ENCODE results near the gene HCRTR1. TPM values are rescaled to one million over a fixed set of nuclear protein-coding genes. Genes with fewer than 3 reads are reported as not detected.

HCRTR1 gene
- total and polyA plus RNA-seq, 4 experiments from 2014 or later, result not detected

DNA sequence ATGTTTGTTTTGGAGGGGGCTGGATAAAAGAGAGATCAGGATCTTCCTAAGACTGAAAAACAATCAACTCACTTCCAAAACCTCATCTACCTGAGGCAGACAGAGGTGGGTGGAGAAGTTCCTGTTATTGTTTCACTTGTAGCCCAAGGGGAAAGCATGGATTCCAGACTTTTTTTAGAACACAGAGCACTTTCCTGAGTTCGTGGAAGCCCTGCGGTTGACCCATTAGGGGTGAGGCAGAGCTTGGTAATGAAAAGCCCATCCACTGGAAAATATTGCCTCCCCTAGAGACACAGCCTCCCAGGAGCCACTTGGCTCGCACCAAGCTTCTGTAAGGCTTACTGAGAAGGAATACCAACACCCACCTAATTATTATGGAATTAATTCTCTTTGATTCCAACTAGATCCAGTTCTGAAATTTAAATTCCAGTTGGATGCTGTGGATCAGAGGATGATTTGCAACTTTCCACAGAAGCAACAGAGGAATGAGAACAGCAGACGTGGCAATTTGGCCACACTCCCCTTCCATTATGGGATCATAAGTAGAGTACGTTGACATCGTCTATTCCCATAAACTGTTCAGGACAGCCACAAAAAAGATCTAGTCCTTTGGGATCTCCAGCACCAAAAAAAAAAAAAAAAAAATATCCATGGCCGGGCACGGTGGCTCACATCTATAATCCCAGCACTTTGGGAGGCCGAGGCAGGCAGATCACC, 31.3 kb downstream of the HCRTR1 start:
- intact Hi-C loops (cut with micrococcal nuclease), result loop anchor here (10.0 kb wide), 1 partner anchor 1006 kb away; the partner anchor contains the start of genes RBBP4 and ZBTB8OS
- Histone ChIP-seq H3K9me3 (ENCODE audit: control insufficient read depth in 1 of 2, low read length in 2 of 2) (no peaks in the 10 kb centered on the region), H3K4me3 (ENCODE audit: low read length in 2 of 2) (no peak overlapping the region), H3K27me3 (ENCODE audit: insufficient read depth, low read length) (no peaks in the 10 kb centered on the region), H3K27ac (ENCODE audit: low read depth, low read length) (no peak overlapping the region), H3K4me1 (ENCODE audit: insufficient read depth, low read length) (peaks cover 14% of the 10 kb centered on the region), H3K36me3 (ENCODE audit: insufficient read depth, low read length) (no peaks in the 10 kb centered on the region)
- POLR2A ChIA-PET (ENCODE audit: partially characterized antibody), result no interaction called here
- peaks cover 0 to 11% of the 10 kb centered on the region in 2 donors for H3K36me3 Mint-ChIP-seq
- DNase-seq, result peak in 1 of 5 donors; percentile 2
- H3K27ac Mint-ChIP-seq, result no peak overlapping the region
- H3K4me1 Mint-ChIP-seq, result peaks cover 18 to 37% (median 24%) of the 10 kb centered on the region in 4 donors
- no peak overlapping the region for H3K4me3 Mint-ChIP-seq
- CTCF ChIA-PET (ENCODE audit: partially characterized antibody), result interaction anchor here (0.7 kb wide), 1 partner anchor 607 kb away, joined by 3 read pairs; no protein-coding TSS in a partner anchor
- H3K9me3 Mint-ChIP-seq, result peaks cover 0 to 9% (median 0%) of the 10 kb centered on the region in 8 donors
- H3K27me3 Mint-ChIP-seq, result no peaks in the 10 kb centered on the region

DNA sequence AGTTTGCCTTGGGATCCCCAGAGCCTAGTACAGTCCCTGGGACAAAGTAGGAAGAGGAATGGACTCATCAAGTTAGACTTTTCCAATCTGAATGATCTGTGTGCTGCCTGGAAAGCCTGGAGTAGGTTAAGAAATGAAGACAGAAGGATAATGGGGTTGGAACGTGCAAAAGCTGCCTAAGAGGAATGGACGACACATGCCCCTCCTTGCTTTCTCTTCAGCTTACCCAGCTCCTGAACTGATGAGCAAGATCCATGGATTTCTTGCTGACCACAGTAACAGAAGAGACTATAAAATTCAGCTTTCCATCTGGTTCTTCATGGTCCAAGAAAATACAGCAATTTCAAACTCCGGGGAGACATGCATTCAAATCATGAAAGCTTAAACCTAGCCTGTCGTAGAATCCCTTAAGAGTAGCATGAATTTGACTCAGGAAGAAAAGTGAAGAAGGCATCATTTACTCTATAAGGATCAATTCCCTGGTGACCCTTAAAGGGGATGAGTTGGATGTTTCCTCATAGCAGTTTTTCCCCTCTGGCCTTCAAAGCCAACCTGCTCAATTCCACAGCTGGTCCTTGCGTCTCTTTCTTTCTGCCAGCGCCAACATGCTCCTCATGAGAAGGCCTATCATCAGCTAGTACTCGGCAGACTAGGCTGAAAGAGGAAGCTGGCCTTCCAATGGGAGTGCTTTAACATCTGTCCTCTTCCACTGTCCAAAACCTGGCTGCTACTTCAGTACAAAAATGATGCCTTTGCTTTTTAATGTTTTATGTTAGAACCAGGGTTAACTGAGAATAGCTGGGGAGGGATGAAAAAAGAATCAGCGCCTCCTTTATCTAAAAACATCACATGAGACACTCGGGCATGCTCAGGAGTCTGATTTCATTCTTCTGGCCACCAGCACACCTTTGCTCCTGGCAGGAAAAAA, 32.9 kb downstream of the HCRTR1 start:
- no peaks in the 10 kb centered on the region for H3K27me3 Mint-ChIP-seq
- intact Hi-C loops (cut with micrococcal nuclease), result no loop called here

DNA sequence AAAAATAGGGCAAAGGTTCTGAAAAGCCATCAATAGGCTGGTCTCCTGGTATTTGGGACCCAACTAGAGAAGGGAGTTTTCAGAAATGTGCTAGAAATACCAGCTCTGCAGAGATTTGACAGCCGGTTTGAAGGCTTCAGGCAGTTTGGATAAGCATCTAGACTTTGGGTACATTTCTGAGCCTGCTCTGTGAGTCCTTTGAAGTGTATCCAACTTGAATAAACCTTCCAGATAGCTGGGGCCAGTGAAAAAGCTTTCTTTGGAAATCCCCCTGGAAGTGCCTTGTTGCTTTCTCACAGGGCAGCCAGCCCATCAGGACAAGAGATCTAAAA, 33.6 kb downstream of the HCRTR1 start:
- H3K9me3 Mint-ChIP-seq, result peaks cover 0 to 4% (median 0%) of the 10 kb centered on the region in 8 donors
- POLR2A ChIA-PET (ENCODE audit: partially characterized antibody), result no interaction called here
- H3K4me3 Mint-ChIP-seq, result no peak overlapping the region
- H3K27ac Mint-ChIP-seq, result peak overlapping the region in 3 of 7 donors; percentile 22 to 64 (median 38)
- H3K27me3 ChIP-seq (ENCODE audit: insufficient read depth, low read length), result no peaks in the 10 kb centered on the region
- no peak for DNase-seq
- H3K4me3 ChIP-seq (ENCODE audit: low read length in 2 of 2), result no peak overlapping the region
- no peaks in the 10 kb centered on the region for H3K36me3 Mint-ChIP-seq
- H3K9me3 ChIP-seq (ENCODE audit: control insufficient read depth in 1 of 2, low read length in 2 of 2), result no peaks in the 10 kb centered on the region
- H3K4me1 ChIP-seq (ENCODE audit: insufficient read depth, low read length), result peaks cover 1% of the 10 kb centered on the region
- CTCF ChIA-PET (ENCODE audit: partially characterized antibody), result interaction anchor here (0.9 to 1.5 kb wide), 4 partner anchors 15 to 313 kb away, joined by 3 read pairs; no protein-coding TSS in a partner anchor
- H3K27me3 Mint-ChIP-seq, result peaks cover 0 to 3% of the 10 kb centered on the region in 2 donors
- no peak overlapping the region for H3K27ac ChIP-seq (ENCODE audit: low read depth, low read length)
- peaks cover 3 to 14% (median 6%) of the 10 kb centered on the region in 4 donors for H3K4me1 Mint-ChIP-seq
- H3K36me3 ChIP-seq (ENCODE audit: insufficient read depth, low read length), result no peaks in the 10 kb centered on the region
- intact Hi-C loops (cut with micrococcal nuclease), result no loop called here

More for the DNA sequence above, 32.9 kb downstream of the HCRTR1 start:
- Mint-ChIP-seq H3K27ac (no peak overlapping the region), H3K9me3 (peaks cover 0 to 4% (median 0%) of the 10 kb centered on the region in 8 donors), H3K36me3 (no peaks in the 10 kb centered on the region), H3K4me1 (peaks cover 7 to 20% (median 11%) of the 10 kb centered on the region in 4 donors), H3K4me3 (no peak overlapping the region)
- DNase-seq, result no peak
- Histone ChIP-seq H3K27ac (ENCODE audit: low read depth, low read length) (no peak overlapping the region), H3K9me3 (ENCODE audit: control insufficient read depth in 1 of 2, low read length in 2 of 2) (no peaks in the 10 kb centered on the region), H3K4me3 (ENCODE audit: low read length in 2 of 2) (no peak overlapping the region), H3K36me3 (ENCODE audit: insufficient read depth, low read length) (no peaks in the 10 kb centered on the region), H3K27me3 (ENCODE audit: insufficient read depth, low read length) (no peaks in the 10 kb centered on the region), H3K4me1 (ENCODE audit: insufficient read depth, low read length) (peaks cover 8% of the 10 kb centered on the region)
- ChIA-PET CTCF (ENCODE audit: partially characterized antibody) (interaction anchor here (0.9 to 1.5 kb wide), 4 partner anchors 15 to 314 kb away, joined by 3 read pairs; no protein-coding TSS in a partner anchor), POLR2A (ENCODE audit: partially characterized antibody) (no interaction called here)

DNA sequence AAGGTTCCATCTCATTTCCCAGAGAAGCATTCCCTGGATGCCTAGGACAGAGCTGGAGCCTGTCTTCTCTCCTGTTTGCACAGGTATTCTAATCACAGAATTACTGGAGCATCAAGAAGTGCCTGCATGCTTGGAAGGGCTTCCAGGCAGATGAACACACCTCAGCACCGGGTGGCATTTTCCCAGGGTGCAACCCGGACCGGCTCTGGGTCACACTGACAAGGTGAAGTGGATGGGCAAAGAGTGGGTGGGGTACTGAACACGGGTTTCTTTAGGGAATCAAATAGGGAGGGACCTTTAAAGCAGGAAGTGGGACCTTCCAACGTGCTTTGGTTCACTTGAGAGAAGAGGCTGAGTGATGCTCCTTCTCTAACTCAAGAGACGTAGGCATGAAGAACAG, 34.3 kb downstream of the HCRTR1 start:
- H3K27me3 Mint-ChIP-seq, result peaks cover 0 to 3% of the 10 kb centered on the region in 2 donors
- H3K9me3 Mint-ChIP-seq, result peaks cover 0 to 1% (median 0%) of the 10 kb centered on the region in 8 donors
- H3K4me3 ChIP-seq (ENCODE audit: low read length in 2 of 2), result no peak overlapping the region
- intact Hi-C loops (cut with micrococcal nuclease), result no loop called here
- no peak for DNase-seq
- H3K4me1 Mint-ChIP-seq, result peaks cover 0 to 7% (median 2%) of the 10 kb centered on the region in 4 donors
- no peaks in the 10 kb centered on the region for H3K4me1 ChIP-seq (ENCODE audit: insufficient read depth, low read length)
- ChIA-PET CTCF (ENCODE audit: partially characterized antibody) (interaction anchor here (1.0 to 1.5 kb wide), 3 partner anchors 14 to 312 kb away, joined by 3 read pairs; no protein-coding TSS in a partner anchor), POLR2A (ENCODE audit: partially characterized antibody) (no interaction called here)
- no peak overlapping the region for H3K27ac ChIP-seq (ENCODE audit: low read depth, low read length)
- H3K27ac Mint-ChIP-seq, result peak overlapping the region in 1 of 7 donors; percentile 74
- no peaks in the 10 kb centered on the region for H3K9me3 ChIP-seq (ENCODE audit: control insufficient read depth in 1 of 2, low read length in 2 of 2)
- H3K36me3 ChIP-seq (ENCODE audit: insufficient read depth, low read length), result no peaks in the 10 kb centered on the region
- no peak overlapping the region for H3K4me3 Mint-ChIP-seq
- H3K36me3 Mint-ChIP-seq, result no peaks in the 10 kb centered on the region
- H3K27me3 ChIP-seq (ENCODE audit: insufficient read depth, low read length), result no peaks in the 10 kb centered on the region

DNA sequence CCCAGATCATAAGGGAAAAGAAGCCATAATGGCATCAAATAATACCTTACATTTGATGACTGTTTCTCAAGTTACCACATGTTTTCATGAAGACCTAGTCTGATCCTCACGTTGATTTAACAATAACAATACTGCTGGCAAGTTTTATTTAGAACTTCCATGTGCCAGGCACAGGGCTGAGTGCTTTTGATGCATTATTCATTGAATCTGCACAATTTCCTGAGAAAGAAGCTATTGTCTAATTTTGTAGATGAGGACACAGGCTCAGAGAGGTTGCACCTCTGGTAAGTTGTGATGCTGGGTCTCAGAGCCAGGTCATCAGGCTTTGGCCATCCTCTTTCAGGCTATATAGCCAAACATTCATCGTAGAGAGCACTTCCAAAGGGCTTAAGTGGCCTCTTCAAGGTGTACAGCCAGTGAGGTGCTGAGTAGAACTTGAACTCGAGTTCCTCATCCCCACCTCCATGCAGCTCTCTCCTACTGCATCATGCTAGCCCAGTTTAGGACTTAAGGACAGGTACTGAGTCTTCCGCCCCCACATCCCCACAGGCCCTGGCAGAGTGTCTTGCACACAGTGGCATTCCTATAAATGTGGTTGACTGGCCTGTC, 35.5 kb downstream of the HCRTR1 start:
- Mint-ChIP-seq H3K36me3 (no peaks in the 10 kb centered on the region), H3K9me3 (no peaks in the 10 kb centered on the region), H3K4me1 (no peaks in the 10 kb centered on the region), H3K27ac (no peak overlapping the region), H3K4me3 (no peak overlapping the region), H3K27me3 (peaks cover 2 to 6% of the 10 kb centered on the region in 2 donors)
- Histone ChIP-seq H3K4me1 (ENCODE audit: insufficient read depth, low read length) (no peaks in the 10 kb centered on the region), H3K4me3 (ENCODE audit: low read length in 2 of 2) (no peak overlapping the region), H3K27me3 (ENCODE audit: insufficient read depth, low read length) (no peaks in the 10 kb centered on the region), H3K36me3 (ENCODE audit: insufficient read depth, low read length) (no peaks in the 10 kb centered on the region), H3K9me3 (ENCODE audit: control insufficient read depth in 1 of 2, low read length in 2 of 2) (no peaks in the 10 kb centered on the region), H3K27ac (ENCODE audit: low read depth, low read length) (no peak overlapping the region)
- intact Hi-C loops (cut with micrococcal nuclease), result no loop called here
- DNase-seq, result no peak
- CTCF ChIA-PET (ENCODE audit: partially characterized antibody), result no interaction called here
- POLR2A ChIA-PET (ENCODE audit: partially characterized antibody), result no interaction called here

DNA sequence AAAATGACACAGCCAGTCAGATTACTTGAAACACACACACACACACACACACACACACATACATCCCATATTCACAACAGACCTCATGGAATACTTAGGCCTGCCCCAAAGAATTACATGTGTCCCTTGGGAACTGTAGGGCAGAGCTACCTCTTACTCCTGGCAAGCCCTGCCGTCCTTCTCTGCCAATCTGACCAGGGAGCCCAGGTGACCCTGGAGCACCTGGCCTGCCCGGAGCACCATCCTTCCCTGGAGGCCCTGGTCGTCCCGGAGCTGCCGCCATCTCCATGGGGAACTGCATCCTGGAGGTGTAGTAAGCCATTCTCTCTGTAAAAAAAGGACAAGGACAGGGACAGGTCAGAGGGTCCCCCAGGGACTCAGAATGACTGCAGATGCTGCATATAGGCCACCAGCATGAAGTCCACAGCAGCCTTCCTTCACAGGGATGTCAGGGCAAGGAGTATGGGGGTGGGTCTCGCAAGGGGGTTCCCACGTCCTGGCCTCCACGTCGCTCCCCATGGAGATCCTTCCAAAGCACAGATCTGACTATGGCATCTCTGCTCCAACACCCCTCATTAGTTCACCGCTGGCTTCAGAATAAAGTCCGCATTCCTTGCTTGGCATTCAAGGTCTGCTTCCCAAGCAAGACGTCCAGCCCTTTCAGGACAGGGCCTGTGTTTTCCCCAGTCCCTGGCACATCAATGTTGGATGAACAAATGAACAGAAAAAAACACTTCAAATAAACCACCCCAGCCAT, 36.4 kb downstream of the HCRTR1 start:
- POLR2A ChIA-PET (ENCODE audit: partially characterized antibody), result interaction anchor here (0.9 kb wide), 1 partner anchor 9 kb away, joined by 3 read pairs; the partner anchor contains the start of gene PEF1
- Histone ChIP-seq H3K36me3 (ENCODE audit: insufficient read depth, low read length) (no peaks in the 10 kb centered on the region), H3K4me3 (ENCODE audit: low read length in 2 of 2) (no peak overlapping the region), H3K27ac (ENCODE audit: low read depth, low read length) (no peak overlapping the region), H3K9me3 (ENCODE audit: control insufficient read depth in 1 of 2, low read length in 2 of 2) (no peaks in the 10 kb centered on the region), H3K27me3 (ENCODE audit: insufficient read depth, low read length) (no peaks in the 10 kb centered on the region), H3K4me1 (ENCODE audit: insufficient read depth, low read length) (no peaks in the 10 kb centered on the region)
- no peaks in the 10 kb centered on the region for H3K36me3 Mint-ChIP-seq
- peaks cover 2 to 6% of the 10 kb centered on the region in 2 donors for H3K27me3 Mint-ChIP-seq
- H3K4me1 Mint-ChIP-seq, result no peaks in the 10 kb centered on the region
- no peaks in the 10 kb centered on the region for H3K9me3 Mint-ChIP-seq
- H3K4me3 Mint-ChIP-seq, result peak overlapping the region in 1 of 8 donors; percentile 38
- peak overlapping the region in 2 of 7 donors; percentile 6 to 22 for H3K27ac Mint-ChIP-seq
- CTCF ChIA-PET (ENCODE audit: partially characterized antibody), result no interaction called here
- peak in 1 of 5 donors; percentile 9 for DNase-seq
- intact Hi-C loops (cut with micrococcal nuclease), result no loop called here
